Heart left ventricle (tissue), 16 donors: ENCODE data around the gene AMMECR1. TPM values are rescaled to one million over a fixed set of nuclear protein-coding genes. Genes with fewer than 3 reads are reported as not detected.
A peak's percentile ranks its signal among the peaks of the same experiment; 100 is the strongest.

Experiments
- ATAC-seq, 4 donors: fragments of 200-7000 bp; cut with Tn5 transposase; one replicate each; pipeline ENCODE4 v1.9.1; 2020 to 2022; ENCODE audit warnings: moderate library complexity in 4 of 4, mild to moderate bottlenecking in 3 of 4, moderate number of reproducible peaks in 1 of 4
- DNase-seq, 5 donors: peaks; one replicate each; pipeline ENCODE4 v3.0.0-alpha.2; 2020
- H3K27ac ChIP-seq, 12 donors: fragments of 200-600 bp; sonication (generic) in 4 of 12; one replicate each; pipeline versions ENCODE4 v1.5.0 to v1.8.0; 2016 to 2022; ENCODE audit warnings: mild to moderate bottlenecking in 2 of 12
- H3K27me3 ChIP-seq, 9 donors: fragments of 200-600 bp; sonication (generic) in 2 of 9; one replicate each; pipeline versions ENCODE4 v1.5.1 to v1.8.0; 2016 to 2022; ENCODE audit warnings: mild to moderate bottlenecking in 3 of 9
- H3K36me3 ChIP-seq, 9 donors: fragments of 200-600 bp; sonication (generic) in 2 of 9; one replicate each; pipeline versions ENCODE4 v1.5.0 to v1.8.0; 2018 to 2022; ENCODE audit warnings: mild to moderate bottlenecking in 2 of 9
- H3K4me1 ChIP-seq, 12 donors: fragments of 200-600 bp; sonication (generic) in 4 of 12; one replicate each; pipeline versions ENCODE4 v1.5.0 to v1.8.0; 2016 to 2022; ENCODE audit warnings: mild to moderate bottlenecking in 3 of 12
- H3K4me3 ChIP-seq, 12 donors: fragments of 200-600 bp; sonication (generic) in 4 of 12; one replicate each; pipeline versions ENCODE4 v1.5.0 to v1.8.0; 2017 to 2022; ENCODE audit warnings: mild to moderate bottlenecking in 9 of 12, moderate library complexity in 4 of 12
- H3K9me3 ChIP-seq, 12 donors: fragments of 200-600 bp; sonication (generic) in 4 of 12; one replicate each; pipeline versions ENCODE4 v1.5.0 to v1.8.0; 2016 to 2022; ENCODE audit warnings: mild to moderate bottlenecking in 1 of 12
- POLR2A ChIP-seq, 2 donors: fragments of 450-650 bp; IDR thresholded peaks; one replicate each; pipeline ENCODE4 v1.6.1; 2017; ENCODE audit warnings: antibody characterized with exemption in 2 of 2, mild to moderate bottlenecking in 2 of 2, moderate library complexity in 2 of 2
- WGBS, 4 donors: extraction: QIAGEN DNeasy Blood & Tissue Kit in 2 of 4; methylation state at CpG; one replicate each; pipeline versions ENCODE4 v1.1.5 to v1.1.7; 2013 to 2018; 5-methylcytosine and 5-hydroxymethylcytosine counted together
- intact Hi-C, 10 donors: fragments of 100-400 bp; cut with DNase I; formaldehyde crosslinking; loops; one replicate each; pipeline versions ENCODE4 v1.11.1 to v1.14.2; 2022
- polyA plus RNA-seq, 2 donors: library from polyadenylated mRNA; stranded (reverse); fragments of 200-250 nt; gene quantifications; one replicate each; pipeline ENCODE4 v1.2.3, GENCODE V29; 2013
- total RNA-seq, 9 donors: library from RNA; depleted of rRNA in 2 of 9; stranded (reverse); fragments of >200 nt in 2 of 9; fragmentation: NEBNext Ultra II Directional in 3 of 9; extraction: Animal tissue kit (Norgen Biotek cat#: 25700) in 3 of 9; gene quantifications; one replicate each; pipeline versions ENCODE4 v1.1.0 to v1.2.4, GENCODE V29; 2016 to 2023
- TF ChIP-seq, protein P1 (sequence below), 12 donors: fragments of 200-600 bp; sonication (generic) in 4 of 12; IDR thresholded peaks; one replicate each; pipeline versions ENCODE4 v1.5.0 to v1.8.0; 2018 to 2022; ENCODE audit warnings: antibody characterized with exemption in 12 of 12, mild to moderate bottlenecking in 5 of 12
- donor health status: ischemic (EF 13 %, LVEDD 7.1; RV severe dilation, severe dysfunction).
- donor health status: healthy with polysubstance abuse.
- donor health status: DM: no; HTN: yes; CAD: no.
- donor health status: DM: no; HTN: no; CAD: no.
- donor health status: ischemic (EF 25% LVEDD 6.9; RV normal size, moderate dysfunction).
- donor health status: ischemic (EF 25% LVEDD 5.7; RV mildly dilated, moderate dysfunction).
- donor health status: healthy.
- donor health status: DM: yes; HTN: yes; CAD: no.
- donor health status: ischemic (EF 35%, LVEDD 5.7; RV mildly dilated, moderate dysfunction).
- donor health status: nonischemic (EF 11% LVEDD 7.7; RV severe dilation, severe dysfunction).
- donor health status: DM: yes; HTN: yes; CAD: no.
- donor health status: PGD.
- donor health status: ischemic (EF 29% LVEDD 5.4; RV normal size, mild dysfunction).
- donor health status: nonischemic (EF 23%, LVEDD 6.1; RV moderate dilation, normal function).

Gene AMMECR1
- total and polyA plus RNA-seq, 11 donors, result 0.56 to 4.1 (median 1.1) TPM

DNA sequence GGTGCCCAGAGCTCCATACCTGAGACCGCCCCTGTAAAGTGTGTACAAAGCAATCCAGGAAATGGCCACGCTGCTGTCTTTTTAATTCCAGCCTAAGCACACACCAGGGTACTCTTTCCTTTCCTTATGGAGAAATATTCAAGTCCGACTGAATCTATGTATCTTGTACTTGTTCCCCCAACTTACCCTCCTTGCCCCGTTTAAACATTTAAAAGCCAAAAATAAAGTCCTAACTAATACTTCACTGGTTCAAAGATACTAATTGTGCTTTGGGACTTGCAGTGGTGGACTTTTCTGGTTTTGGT, 731 bp upstream of the AMMECR1 start:
- intact Hi-C loops, result loop anchor here in 6 of 10 donors (5.0 to 10.0 kb wide), 6 partner anchors 54 to 156 kb away; no protein-coding TSS in a partner anchor
- no peak for ATAC-seq
- H3K27ac ChIP-seq, result peak overlapping the region in 6 of 12 donors; percentile 27 to 86 (median 44)
- 11 to 40% (median 24%) methylated on average over 4 of the region's 4 CpGs for WGBS, 4 donors
- TF ChIP-seq, protein P1, sequence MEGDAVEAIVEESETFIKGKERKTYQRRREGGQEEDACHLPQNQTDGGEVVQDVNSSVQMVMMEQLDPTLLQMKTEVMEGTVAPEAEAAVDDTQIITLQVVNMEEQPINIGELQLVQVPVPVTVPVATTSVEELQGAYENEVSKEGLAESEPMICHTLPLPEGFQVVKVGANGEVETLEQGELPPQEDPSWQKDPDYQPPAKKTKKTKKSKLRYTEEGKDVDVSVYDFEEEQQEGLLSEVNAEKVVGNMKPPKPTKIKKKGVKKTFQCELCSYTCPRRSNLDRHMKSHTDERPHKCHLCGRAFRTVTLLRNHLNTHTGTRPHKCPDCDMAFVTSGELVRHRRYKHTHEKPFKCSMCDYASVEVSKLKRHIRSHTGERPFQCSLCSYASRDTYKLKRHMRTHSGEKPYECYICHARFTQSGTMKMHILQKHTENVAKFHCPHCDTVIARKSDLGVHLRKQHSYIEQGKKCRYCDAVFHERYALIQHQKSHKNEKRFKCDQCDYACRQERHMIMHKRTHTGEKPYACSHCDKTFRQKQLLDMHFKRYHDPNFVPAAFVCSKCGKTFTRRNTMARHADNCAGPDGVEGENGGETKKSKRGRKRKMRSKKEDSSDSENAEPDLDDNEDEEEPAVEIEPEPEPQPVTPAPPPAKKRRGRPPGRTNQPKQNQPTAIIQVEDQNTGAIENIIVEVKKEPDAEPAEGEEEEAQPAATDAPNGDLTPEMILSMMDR (IDR thresholded peaks at IDR 0.05), result no peak
- no peak for TF ChIP-seq POLR2A (IDR thresholded peaks at IDR 0.05)
- DNase-seq, result no peak
- H3K4me1 ChIP-seq, result peaks cover 0 to 14% (median 3%) of the 10 kb centered on the region in 12 donors
- H3K9me3 ChIP-seq, result no peaks in the 10 kb centered on the region
- H3K36me3 ChIP-seq, result no peaks in the 10 kb centered on the region
- H3K4me3 ChIP-seq, result peak overlapping the region in 11 of 12 donors; percentile 15 to 97 (median 82)
- H3K27me3 ChIP-seq, result peaks cover 0 to 23% (median 0%) of the 10 kb centered on the region in 9 donors

DNA sequence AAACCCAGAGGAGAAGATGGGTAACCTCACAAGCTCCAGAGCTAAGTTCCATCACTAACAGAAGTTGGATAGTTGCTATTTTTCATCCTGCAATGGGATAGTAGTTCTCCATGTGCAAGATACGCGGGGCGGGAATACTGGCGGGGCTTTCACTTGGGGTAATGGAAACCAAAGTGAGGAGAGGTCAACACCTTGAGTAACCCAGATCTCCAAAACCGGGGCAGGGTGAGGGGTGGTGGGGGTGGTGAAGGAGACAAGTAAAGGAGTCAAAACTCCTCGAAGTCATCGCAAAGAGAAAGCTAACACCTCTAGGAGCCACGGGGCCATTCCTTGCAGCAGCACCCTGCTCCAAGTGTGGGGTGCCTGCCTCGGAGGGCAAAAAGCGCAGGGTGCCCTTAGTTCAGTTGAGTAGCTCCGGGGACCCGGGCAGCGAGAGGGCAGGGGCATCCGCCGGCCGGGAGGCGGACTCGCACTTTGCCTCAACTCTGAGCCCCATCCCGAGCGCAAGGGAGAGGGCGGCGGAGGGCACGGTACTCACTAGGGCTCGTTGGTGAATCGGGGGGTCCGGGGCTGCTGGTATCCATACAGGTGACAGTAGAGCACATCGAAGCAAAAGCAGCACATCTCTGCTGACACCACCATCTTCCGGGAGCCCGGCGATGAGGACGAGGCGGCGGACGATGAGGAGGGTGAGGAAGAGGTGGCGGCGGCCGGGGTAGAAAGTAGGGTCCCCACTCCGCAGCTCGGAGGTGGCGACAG, 645 bp downstream of the AMMECR1 start:
- intact Hi-C loops, result loop anchor here in 6 of 10 donors (5.0 to 10.0 kb wide), 6 partner anchors 52 to 155 kb away; no protein-coding TSS in a partner anchor
- H3K27ac ChIP-seq, result peak overlapping the region; percentile 65 to 86 (median 80)
- 0 to 47% (median 24%) methylated on average over 11 to 40 of the region's 40 CpGs for WGBS, 4 donors
- no peaks in the 10 kb centered on the region for H3K36me3 ChIP-seq
- peaks cover 0 to 27% (median 0%) of the 10 kb centered on the region in 9 donors for H3K27me3 ChIP-seq
- ATAC-seq (peak; percentile 32 to 62 (median 57)), DNase-seq (peak in 4 of 5 donors; percentile 9 to 29 (median 22))
- H3K4me1 ChIP-seq, result peaks cover 0 to 14% (median 3%) of the 10 kb centered on the region in 12 donors
- no peaks in the 10 kb centered on the region for H3K9me3 ChIP-seq
- peak overlapping the region; percentile 47 to 97 (median 80) for H3K4me3 ChIP-seq
- TF ChIP-seq, protein P1 (IDR thresholded peaks at IDR 0.05), result no peak
- no peak for TF ChIP-seq POLR2A (IDR thresholded peaks at IDR 0.05)

DNA sequence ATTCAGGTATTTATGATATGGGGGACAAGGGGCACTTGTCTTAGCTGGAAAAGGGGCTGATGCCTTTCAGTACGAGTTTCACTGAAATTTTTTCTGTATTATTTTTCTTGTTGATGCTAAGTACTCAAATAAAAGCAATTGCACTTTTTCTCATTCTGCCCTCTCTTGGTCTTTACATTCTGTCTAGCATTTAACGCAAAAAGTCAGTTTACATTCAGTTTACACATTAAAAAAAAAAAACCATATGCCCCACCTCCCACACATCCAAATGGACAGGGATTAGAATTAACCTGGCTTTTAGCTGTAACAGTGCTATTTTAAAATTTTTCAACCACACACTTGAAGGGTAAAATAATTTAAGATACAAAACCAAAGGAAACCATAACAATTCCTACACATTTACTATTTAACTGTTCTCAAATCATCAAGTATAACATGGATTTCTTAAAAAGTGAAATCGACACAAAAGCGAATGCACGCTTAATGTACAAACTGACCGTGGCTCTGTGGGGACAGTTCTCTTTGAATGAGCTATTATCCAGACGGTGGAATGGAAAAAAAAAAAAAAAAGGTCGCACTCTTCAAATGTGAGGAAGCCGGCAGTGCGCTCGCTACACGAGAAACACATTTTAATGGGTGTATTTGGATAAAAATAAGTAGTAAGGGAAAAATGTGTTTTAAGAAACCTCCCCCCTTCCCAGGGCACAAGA, 1.4 kb downstream of the AMMECR1 start:
- H3K27ac ChIP-seq, result no peak overlapping the region
- H3K9me3 ChIP-seq, result no peaks in the 10 kb centered on the region
- ATAC-seq, result no peak
- peaks cover 0 to 27% (median 0%) of the 10 kb centered on the region in 9 donors for H3K27me3 ChIP-seq
- DNase-seq, result no peak
- intact Hi-C loops, result loop anchor here in 6 of 10 donors (5.0 to 10.0 kb wide), 6 partner anchors 52 to 154 kb away; no protein-coding TSS in a partner anchor
- no peaks in the 10 kb centered on the region for H3K36me3 ChIP-seq
- TF ChIP-seq, protein P1 (IDR thresholded peaks at IDR 0.05), result no peak
- no peak for TF ChIP-seq POLR2A (IDR thresholded peaks at IDR 0.05)
- WGBS, 4 donors, result 10 to 39% (median 24%) methylated on average over 12 of the region's 12 CpGs
- H3K4me3 ChIP-seq, result peak overlapping the region in 10 of 12 donors; percentile 62 to 97 (median 83)
- H3K4me1 ChIP-seq, result peaks cover 0 to 14% (median 3%) of the 10 kb centered on the region in 12 donors

DNA sequence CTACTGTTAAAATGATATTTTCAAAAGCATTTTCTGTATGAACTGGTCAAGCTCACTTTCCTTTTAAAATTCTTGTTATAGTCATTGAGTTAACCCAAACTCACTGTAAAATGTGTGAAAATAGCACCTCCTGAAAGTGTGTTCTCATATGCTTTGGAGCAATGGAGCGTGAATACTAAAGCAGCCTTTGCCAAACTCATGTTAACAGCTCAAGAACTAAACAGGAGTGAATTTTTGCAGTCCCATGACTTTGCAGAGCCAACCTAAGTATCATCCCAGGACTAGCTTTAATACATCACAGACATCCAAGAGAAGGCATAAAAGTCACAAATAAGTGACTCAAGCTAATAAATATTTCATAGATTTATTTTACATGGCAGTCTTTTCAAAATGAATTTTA, 2.3 kb downstream of the AMMECR1 start:
- WGBS, 4 donors, result 53 to 77% (median 63%) methylated on average over 1 of the region's 1 CpG
- Histone ChIP-seq H3K36me3 (no peaks in the 10 kb centered on the region), H3K9me3 (no peaks in the 10 kb centered on the region), H3K4me1 (peaks cover 0 to 17% (median 3%) of the 10 kb centered on the region in 12 donors), H3K4me3 (no peak overlapping the region), H3K27me3 (peaks cover 0 to 23% (median 0%) of the 10 kb centered on the region in 9 donors), H3K27ac (no peak overlapping the region)
- DNase-seq, result no peak
- no peak for ATAC-seq
- no peak for TF ChIP-seq POLR2A (IDR thresholded peaks at IDR 0.05)
- TF ChIP-seq, protein P1 (IDR thresholded peaks at IDR 0.05), result no peak
- intact Hi-C loops, result loop anchor here in 6 of 10 donors (5.0 to 10.0 kb wide), 6 partner anchors 51 to 153 kb away; no protein-coding TSS in a partner anchor
